Stimulated activated CD8-positive, alpha-beta memory T cell treated with anti-CD3 and anti-CD28 coated beads, Interleukin-4, amount 100 ng/mL, for 48 hours (primary cell): ENCODE data around the gene ROR2.

Source experiments
- DNase-seq: peaks from one replicate; pipeline ENCODE4 v3.0.0-alpha.2; 2020

ROR2 gene

DNA sequence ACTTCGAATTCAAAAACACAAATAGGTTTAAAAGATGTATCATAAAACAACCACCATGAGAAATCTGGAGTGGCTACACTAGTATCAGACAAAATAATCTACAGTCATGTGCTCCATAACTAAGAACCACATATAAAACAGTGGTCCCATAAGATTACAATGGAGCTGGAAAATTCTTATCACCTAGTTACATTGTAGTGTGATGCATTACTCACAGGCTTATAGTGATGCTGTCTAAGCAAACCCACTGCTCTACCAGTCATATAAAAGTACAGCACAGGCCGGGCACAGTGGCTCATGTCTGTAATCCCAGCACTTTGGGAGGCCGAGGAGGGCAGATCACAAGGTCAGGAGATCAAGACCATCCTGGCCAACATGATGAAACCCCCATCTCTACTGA lies 160.1 kb downstream of the ROR2 start:
- no peak for DNase-seq

GRCh38 chr9:91787931-91788330 lies 162.1 kb downstream of the ROR2 start:
- DNase-seq = no peak

GRCh38 chr9:91786132-91786896 lies 163.7 kb downstream of the ROR2 start:
- DNase-seq = no peak

- DNase-seq = no peak
These were observed 164.6 kb downstream of the ROR2 start for GRCh38 chr9:91785447-91785842.

DNA sequence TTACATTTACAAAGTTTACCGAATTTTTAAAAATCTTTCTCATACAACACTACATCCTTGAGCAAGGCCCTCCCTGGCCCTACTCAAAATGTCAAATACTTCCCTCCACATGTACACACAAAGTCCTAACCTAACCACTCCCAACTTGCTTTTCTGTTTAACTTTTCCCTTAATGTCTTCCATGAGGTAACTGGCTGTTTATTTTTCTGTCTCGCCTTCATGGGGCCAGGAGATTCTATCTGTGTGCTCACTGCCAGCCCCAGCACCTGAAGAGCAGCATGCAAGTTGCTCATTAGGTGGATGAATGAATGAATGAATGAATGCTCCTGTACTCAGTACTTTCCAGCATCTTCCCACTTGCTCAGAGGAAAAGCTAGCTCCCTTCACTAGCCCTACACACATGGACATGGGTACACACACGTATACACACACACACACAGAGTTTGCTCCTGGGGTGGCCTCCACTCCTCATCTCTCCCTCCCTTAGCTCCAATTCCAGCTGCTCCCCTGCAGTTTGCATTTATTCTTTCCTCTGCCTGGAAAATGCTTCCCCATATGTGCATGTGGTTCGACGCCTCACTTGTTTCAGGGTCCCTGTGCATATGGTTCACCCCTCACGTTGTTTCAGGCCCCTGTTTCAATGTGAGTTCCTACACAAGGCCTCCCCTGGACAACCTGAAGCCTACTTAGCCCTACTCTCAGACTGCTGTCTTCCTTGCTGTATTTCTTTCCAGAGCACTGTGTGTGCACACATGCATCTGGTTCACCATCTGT lies 165.2 kb downstream of the ROR2 start:
- no peak for DNase-seq

DNA sequence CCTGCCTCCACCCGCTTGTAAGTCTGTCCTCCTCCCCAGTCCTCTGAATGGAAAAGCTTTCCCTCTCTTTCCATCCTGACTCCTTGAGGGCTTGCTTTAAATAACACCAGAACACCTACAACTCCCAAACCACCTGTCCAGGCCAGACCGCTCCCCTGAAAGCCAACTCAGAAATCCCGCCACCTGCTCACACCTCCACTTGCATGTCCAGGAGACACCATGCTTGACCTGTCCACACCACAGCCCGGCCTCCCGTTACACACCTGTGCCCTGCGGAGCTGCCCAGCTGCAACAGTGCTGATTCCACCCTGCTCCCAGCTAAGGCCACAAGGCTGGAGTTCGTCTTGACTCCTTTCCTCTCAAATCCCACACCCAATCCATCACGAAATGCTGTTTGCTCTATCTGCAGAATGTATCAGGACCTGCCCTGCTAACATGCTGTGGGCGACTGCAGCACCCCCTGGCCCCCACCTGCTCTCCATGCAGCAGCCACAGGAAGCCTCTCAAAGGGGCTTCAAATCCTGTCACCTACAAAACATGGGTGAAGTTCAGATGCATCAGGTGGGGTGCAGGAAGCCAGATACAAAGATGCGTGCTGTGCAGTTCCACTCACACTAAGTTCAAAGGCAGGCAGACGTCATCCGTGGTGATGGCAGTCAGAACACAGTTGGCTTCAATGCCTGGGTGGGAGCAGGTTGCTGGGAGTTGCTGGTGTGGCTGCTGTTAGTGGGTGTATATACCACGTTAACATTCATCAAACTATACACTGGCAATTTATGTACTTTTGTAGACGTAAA lies 166.0 kb downstream of the ROR2 start:
- DNase-seq = no peak

GRCh38 chr9:91783411-91783810 lies 166.6 kb downstream of the ROR2 start:
- no peak for DNase-seq

DNA sequence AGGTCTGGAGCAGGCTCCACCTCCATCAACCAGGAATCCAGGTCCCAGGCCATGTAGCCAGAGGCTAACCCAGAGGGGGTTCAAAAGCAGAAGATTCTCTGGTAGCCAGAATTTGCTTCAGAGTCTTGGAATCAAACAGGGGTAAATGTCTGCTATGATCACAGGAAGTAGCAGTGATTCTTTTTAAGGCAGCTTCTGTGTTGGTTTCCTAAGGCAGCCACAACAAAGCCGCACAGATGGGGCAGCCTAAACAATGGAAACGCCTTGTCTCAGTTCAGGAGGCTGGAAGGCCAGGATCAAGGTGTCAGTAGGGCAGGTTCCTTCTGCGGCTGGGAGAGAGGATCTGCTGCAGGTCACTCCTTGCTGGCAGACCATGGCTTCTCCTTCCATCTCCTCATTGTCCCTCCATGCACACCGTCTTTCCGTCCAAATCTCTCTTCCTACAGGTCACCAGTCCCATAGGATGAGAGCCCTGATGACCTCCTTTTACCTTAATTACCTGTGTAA lies 167.3 kb downstream of the ROR2 start:
- no peak for DNase-seq

DNA sequence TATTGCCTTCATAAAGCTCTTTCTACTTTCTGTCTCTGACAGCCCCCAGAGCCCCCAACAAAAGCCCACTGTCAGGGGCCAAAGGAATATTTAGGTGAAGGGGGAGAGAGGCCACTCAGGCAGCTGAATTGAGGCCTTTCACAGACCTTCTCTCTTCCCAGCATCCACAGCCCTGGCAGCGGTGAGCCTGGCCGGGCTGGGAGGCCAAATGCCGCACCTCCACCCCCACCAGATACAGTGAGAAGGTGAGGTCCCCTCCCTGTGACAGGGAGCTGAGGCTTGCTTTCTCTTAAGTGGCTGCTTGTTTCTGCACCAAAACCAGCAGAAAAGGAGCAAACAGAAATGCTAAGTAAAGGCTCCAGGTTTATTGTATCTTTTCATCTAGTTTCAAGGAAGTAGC lies 168.1 kb downstream of the ROR2 start:
- DNase-seq = no peak

GRCh38 chr9:91781116-91781515 lies 168.9 kb downstream of the ROR2 start:
- DNase-seq = no peak

GRCh38 chr9:91778031-91778430 lies 172.0 kb downstream of the ROR2 start:
- no peak for DNase-seq

GRCh38 chr9:91777292-91777830 lies 172.7 kb downstream of the ROR2 start:
- DNase-seq = no peak

GRCh38 chr9:91776409-91777291 lies 173.4 kb downstream of the ROR2 start:
- no peak for DNase-seq

DNA sequence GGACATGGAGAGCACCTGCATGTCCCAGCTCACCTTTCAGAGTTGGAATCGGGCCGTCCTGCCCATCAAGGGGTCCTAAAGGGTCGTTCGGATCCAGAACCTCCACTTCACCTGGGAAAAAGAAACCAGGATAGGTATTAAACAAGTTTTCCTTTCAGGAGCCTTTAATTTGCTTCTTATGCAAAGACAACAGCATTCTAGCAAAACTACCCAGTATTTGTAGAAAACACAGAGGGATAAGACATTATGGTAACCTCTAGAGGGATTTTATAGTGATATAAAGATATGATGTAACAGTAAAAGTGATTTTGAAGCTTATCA lies 174.4 kb downstream of the ROR2 start:
- no peak for DNase-seq

DNA sequence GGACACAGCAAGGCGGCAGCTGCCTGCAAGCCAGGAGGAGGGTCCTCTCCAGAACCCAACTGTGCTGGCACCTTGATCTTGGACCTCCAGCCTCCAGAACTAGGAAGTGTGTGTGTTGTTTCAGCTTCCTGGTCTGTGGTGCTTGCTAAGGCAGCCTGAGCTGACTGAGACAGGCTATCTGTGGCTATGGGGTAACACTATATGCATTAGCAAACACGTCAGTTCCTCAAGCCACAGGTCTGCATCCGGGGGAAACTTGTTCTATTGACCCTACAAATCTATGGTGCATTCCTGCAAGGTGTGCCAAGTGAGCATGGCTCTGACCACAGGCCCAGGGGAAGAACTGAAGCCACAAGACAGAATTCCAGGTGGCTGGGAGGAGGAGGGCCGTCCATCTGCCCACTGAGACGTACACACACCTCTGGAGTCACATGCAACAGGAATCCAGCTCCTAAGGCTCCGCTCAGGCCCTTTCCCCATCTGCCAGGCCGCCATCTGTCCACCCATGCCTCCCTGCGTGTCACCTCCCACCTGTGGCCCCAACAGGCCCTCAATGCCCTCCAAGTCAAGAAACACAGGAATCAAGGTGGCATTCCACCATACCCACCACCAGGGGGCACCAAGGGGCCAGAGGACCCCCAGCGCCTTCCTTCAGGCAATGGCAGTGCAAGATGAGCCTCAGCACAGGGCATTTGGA lies 174.9 kb downstream of the ROR2 start:
- DNase-seq = peak; percentile 84

DNA sequence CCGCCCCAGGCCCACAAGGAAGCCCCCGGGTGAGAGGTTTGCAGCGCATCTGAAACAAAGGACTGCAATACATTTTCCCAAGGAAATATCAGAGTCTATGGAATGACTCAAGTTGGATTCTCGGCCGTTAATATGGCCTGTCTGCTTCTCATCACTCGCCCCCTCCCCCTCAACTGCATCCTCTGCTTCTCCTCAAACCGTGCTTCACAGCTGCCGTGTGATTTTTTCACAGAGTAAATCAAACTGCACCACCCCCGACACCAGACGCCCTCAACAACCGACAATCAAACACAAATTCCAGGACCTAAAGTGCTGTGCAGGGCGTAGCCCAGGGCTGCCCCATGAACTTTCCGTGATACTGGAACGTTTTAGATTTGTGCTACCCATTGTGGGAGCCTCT lies 176.9 kb downstream of the ROR2 start:
- DNase-seq = no peak

GRCh38 chr9:91771864-91772263 lies 178.2 kb downstream of the ROR2 start:
- DNase-seq = no peak

DNA sequence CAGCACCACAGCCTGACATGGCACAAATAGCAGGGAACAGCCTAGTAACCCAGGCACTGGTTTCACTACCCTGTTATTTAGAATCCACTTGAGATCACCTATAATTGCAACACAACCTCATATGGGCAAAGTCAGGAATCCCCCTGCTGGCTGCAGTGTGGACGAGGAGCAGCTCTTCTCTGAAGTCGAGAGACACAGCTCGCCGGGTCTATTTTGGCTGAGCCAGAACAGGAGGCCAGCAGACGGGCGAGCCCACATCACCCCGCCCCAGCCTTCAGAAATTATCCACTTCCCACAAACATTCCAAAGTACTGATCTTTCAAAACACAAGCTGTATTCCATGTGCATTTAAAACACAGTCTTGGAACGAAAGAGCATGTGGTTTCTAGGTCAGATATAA lies 179.0 kb downstream of the ROR2 start:
- no peak for DNase-seq

DNA sequence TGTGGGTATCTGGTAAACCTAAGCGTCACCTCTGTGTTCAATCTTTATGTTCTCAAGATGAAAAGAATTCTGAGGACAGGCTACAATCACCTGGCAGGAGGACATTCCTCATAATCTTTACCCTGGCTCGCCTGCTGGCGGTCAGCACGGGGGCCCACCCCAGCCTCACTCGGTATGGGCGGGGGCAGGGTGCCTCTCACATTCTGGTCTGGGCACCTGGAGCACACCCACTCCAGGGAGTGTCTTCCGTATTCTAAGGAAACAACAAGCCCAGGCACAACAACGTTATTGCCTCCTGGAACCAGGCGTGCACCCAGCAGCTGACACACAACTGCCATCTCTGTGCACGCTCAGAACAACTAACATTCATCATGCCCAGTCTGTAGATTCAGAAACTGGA lies 179.8 kb downstream of the ROR2 start:
- no peak for DNase-seq

GRCh38 chr9:91768977-91769916 lies 180.8 kb downstream of the ROR2 start:
- no peak for DNase-seq
